ENCODE data around the gene SLAMF7. TPM values are rescaled to one million over a fixed set of nuclear protein-coding genes. Genes with fewer than 3 reads are reported as not detected.

SLAMF7 gene
- total and polyA plus RNA-seq, 3 donors from 2014 or later: 0.68 to 5.1 TPM; not detected in 1

DNA sequence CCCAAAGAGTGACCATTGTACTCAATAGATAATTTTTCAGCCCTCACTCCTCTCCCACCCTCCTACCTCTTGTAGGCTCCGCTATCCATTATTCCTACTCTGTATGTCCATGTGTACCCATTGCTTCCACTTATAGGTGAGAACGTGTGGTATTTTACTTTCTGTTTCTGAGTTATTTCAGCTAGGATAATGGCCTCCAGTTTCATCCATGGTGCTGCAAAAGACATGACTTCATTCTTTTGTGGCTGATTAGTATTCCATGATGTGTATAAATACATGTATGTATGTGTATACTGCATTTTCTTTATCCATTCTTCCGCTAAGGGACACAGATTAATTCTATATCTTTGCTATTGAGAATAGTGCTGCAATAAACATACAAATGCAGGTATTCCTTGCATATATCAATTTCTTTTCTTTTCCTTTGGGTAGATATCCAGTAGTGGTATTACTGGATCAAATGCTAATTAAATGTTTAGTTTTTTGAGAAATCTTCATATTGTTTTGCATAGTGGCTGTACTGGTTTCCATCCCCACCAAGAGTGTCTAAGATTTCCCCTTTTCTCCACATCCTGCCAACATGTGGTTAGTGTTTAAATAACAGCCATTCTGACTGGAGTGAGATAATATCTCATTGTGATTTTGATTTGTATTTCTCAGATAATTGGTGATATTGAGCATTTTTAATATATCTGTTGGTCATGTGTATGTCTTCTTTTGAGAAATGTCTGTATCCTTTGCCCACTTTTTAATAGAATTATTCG, 61.8 kb downstream of the SLAMF7 start:
- Histone ChIP-seq H3K27ac (no peak overlapping the region), H3K4me1 (no peaks in the 10 kb centered on the region), H3K27me3 (no peaks in the 10 kb centered on the region), H3K4me3 (no peak overlapping the region), H3K9me3 (no peaks in the 10 kb centered on the region), H3K36me3 (ENCODE audit: low read depth, missing control alignments) (no peaks in the 10 kb centered on the region)
- DNase-seq: no peak
- TF ChIP-seq, protein P1, sequence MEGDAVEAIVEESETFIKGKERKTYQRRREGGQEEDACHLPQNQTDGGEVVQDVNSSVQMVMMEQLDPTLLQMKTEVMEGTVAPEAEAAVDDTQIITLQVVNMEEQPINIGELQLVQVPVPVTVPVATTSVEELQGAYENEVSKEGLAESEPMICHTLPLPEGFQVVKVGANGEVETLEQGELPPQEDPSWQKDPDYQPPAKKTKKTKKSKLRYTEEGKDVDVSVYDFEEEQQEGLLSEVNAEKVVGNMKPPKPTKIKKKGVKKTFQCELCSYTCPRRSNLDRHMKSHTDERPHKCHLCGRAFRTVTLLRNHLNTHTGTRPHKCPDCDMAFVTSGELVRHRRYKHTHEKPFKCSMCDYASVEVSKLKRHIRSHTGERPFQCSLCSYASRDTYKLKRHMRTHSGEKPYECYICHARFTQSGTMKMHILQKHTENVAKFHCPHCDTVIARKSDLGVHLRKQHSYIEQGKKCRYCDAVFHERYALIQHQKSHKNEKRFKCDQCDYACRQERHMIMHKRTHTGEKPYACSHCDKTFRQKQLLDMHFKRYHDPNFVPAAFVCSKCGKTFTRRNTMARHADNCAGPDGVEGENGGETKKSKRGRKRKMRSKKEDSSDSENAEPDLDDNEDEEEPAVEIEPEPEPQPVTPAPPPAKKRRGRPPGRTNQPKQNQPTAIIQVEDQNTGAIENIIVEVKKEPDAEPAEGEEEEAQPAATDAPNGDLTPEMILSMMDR (IDR thresholded peaks at IDR 0.05): no peak
- no peak for TF ChIP-seq POLR2A (IDR thresholded peaks at IDR 0.05)
- intact Hi-C loops (cut with DNase I; ENCODE audit: low total_unique reads): no loop called here
- 51 to 65% methylated on average over 4 of the region's 4 CpGs for WGBS, 2 donors

DNA sequence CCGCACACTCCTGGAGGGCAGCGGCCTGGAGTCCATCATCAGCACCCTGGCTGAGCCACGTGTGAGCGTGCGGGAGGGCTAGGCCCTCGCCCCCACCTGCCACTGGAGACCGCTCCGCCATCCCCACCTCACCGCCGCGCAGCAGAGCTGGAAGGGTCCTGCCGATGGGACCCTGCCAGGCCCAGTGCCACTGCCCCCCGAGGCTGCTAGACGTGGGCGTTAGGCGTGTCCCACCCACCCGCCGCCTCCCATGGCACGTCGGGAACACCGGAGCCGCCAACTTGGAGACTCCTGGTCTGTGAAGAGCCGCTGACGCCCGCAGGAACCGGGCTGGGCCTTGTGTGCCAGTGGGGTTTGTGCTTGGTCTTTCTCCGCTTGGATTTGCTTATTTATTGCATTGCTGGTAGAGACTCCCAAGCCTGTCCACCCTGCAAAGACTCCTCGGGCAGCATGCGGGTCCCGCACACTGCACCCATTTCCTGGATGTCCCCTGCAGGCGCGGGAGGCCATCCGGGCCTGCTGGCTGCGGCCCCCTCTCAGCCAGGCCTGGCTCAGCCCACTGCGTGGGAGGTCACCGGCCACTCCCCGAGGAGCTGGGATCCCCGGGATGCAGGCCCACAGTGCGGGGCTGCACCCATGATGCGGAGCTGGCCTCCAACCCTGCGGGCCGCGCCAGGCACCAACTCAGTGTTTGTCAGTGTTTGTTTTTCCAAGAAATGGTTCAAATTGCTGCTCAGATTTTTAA, 63.0 kb downstream of the SLAMF7 start:
- DNase-seq: no peak
- WGBS, 2 donors: 63 to 79% methylated on average over 43 of the region's 43 CpGs
- no peak overlapping the region for H3K4me3 ChIP-seq
- H3K9me3 ChIP-seq: no peaks in the 10 kb centered on the region
- intact Hi-C loops (cut with DNase I; ENCODE audit: low total_unique reads): no loop called here
- no peak overlapping the region for H3K27ac ChIP-seq
- TF ChIP-seq, protein P1 (IDR thresholded peaks at IDR 0.05): no peak
- no peak for TF ChIP-seq POLR2A (IDR thresholded peaks at IDR 0.05)
- no peaks in the 10 kb centered on the region for H3K36me3 ChIP-seq (ENCODE audit: low read depth, missing control alignments)
- no peaks in the 10 kb centered on the region for H3K4me1 ChIP-seq
- no peaks in the 10 kb centered on the region for H3K27me3 ChIP-seq

Other genes starting within 250 kb of the SLAMF7 start
- gene SLAMF6, start 216.0 kb upstream of the SLAMF7 start, total RNA-seq: 1 to 10 TPM in 1 of 2 donors, under 1 TPM in 1; 0.68 to 1.6 TPM
- gene SLAMF6, start 216.0 kb upstream of the SLAMF7 start, polyA plus RNA-seq (ENCODE audit: insufficient read depth, low read depth, low replicate concordance): 2.3 TPM
- 1 to 10 TPM; 6.4 to 6.9 TPM for gene CD84, start 159.8 kb upstream of the SLAMF7 start, total RNA-seq
- gene CD84, start 159.8 kb upstream of the SLAMF7 start, polyA plus RNA-seq (ENCODE audit: insufficient read depth, low read depth, low replicate concordance): 7.7 TPM
- under 1 TPM; 0.47 to 0.50 TPM for gene SLAMF1, start 92.2 kb upstream of the SLAMF7 start, total RNA-seq
- gene SLAMF1, start 92.2 kb upstream of the SLAMF7 start, polyA plus RNA-seq (ENCODE audit: insufficient read depth, low read depth, low replicate concordance): 0.75 TPM
- gene CD48, start 27.4 kb upstream of the SLAMF7 start, total RNA-seq: 1 to 10 TPM in 1 of 2 donors, under 1 TPM in 1; 0.63 to 1.4 TPM
- gene CD48, start 27.4 kb upstream of the SLAMF7 start, polyA plus RNA-seq (ENCODE audit: insufficient read depth, low read depth, low replicate concordance): 6.1 TPM
- gene LY9, start 56.9 kb downstream of the SLAMF7 start, total RNA-seq: under 1 TPM in 1 of 2 donors, not detected in 1; 0.68 TPM
- 0.71 TPM for gene LY9, start 56.9 kb downstream of the SLAMF7 start, polyA plus RNA-seq (ENCODE audit: insufficient read depth, low read depth, low replicate concordance)
- gene CD244, start 123.6 kb downstream of the SLAMF7 start, total RNA-seq: 1 to 10 TPM; 1.4 to 2.3 TPM
- gene CD244, start 123.6 kb downstream of the SLAMF7 start, polyA plus RNA-seq (ENCODE audit: insufficient read depth, low read depth, low replicate concordance): 2.4 TPM
- 1 to 10 TPM; 2.3 to 8.8 TPM for gene ITLN1, start 145.9 kb downstream of the SLAMF7 start, total RNA-seq
- gene ITLN1, start 145.9 kb downstream of the SLAMF7 start, polyA plus RNA-seq (ENCODE audit: insufficient read depth, low read depth, low replicate concordance): 45.8 TPM
- 1 to 10 TPM in 1 of 2 donors, not detected in 1; 6.4 TPM for gene ITLN2, start 215.6 kb downstream of the SLAMF7 start, total RNA-seq
- 1.5 TPM for gene ITLN2, start 215.6 kb downstream of the SLAMF7 start, polyA plus RNA-seq (ENCODE audit: insufficient read depth, low read depth, low replicate concordance)